Measurements from ENCODE around the gene OR52B4. TPM values are rescaled to one million over a fixed set of nuclear protein-coding genes. Genes with fewer than 3 reads are reported as not detected.

OR52B4 gene
- not detected in 5 replicates for total RNA-seq (2022; extraction: Qiagen RNA extraction; ENCODE audit: low read depth)

GRCh38 chr11:4368286-4368685, at the start of gene OR52B4:
TSS of gene OR52B4 (minus strand) at chr11:4368386. CDS start at chr11:4368295, 91 bp downstream.

GRCh38 chr11:4393209-4393857, 25.1 kb upstream of the OR52B4 start, which contains the start of gene TRIM21:
TSS of gene TRIM21 (minus strand) at chr11:4393702. CDS start at chr11:4390409, 3,293 bp downstream.

Other genes starting within 250 kb of the OR52B4 start
- gene TRIM21, start 25.3 kb upstream of the OR52B4 start, total RNA-seq (2022; extraction: Qiagen RNA extraction; ENCODE audit: low read depth) = 18.3 to 22.3 TPM (median 21.6 TPM) in 5 replicates
- gene OR52K2, start 80.9 kb upstream of the OR52B4 start, total RNA-seq (2022; extraction: Qiagen RNA extraction; ENCODE audit: low read depth) = not detected in 5 replicates
- gene OR52K1, start 114.3 kb upstream of the OR52B4 start, total RNA-seq (2022; extraction: Qiagen RNA extraction; ENCODE audit: low read depth) = not detected in 5 replicates
- gene OR52M1, start 176.8 kb upstream of the OR52B4 start, total RNA-seq (2022; extraction: Qiagen RNA extraction; ENCODE audit: low read depth) = not detected in 5 replicates
- gene OR52I2, start 213.4 kb upstream of the OR52B4 start, total RNA-seq (2022; extraction: Qiagen RNA extraction; ENCODE audit: low read depth) = not detected in 5 replicates
- gene OR52I1, start 225.7 kb upstream of the OR52B4 start, total RNA-seq (2022; extraction: Qiagen RNA extraction; ENCODE audit: low read depth) = not detected in 5 replicates
- gene TRIM68, start 239.8 kb upstream of the OR52B4 start, total RNA-seq (2022; extraction: Qiagen RNA extraction; ENCODE audit: low read depth) = 6.9 to 10.7 TPM (median 9.2 TPM) in 5 replicates

Measured in A549 treated with RU486 at 1 μM for 4 hours (cell line).